Panc1 (cell line): ENCODE results near the gene MUS81.

Experiments
- POLR2AphosphoS5 ChIP-seq: IDR thresholded peaks from 2 replicates; pipeline ENCODE4 v1.6.1; 2012; ENCODE audit warnings: mild to moderate bottlenecking, low read depth, low read length, moderate library complexity
- SIN3A ChIP-seq: IDR thresholded peaks from 2 replicates; pipeline ENCODE4 v1.6.1; 2012; ENCODE audit warnings: low read depth, mild to moderate bottlenecking, low read length, moderate library complexity, borderline replicate concordance; ENCODE audit not compliant: insufficient read depth
- TF ChIP-seq, protein P1 (sequence below): fragments of 450-650 bp; IDR thresholded peaks from 2 replicates; pipeline ENCODE4 v1.5.1; 2017; ENCODE audit warnings: mild to moderate bottlenecking
- TF ChIP-seq, protein P2 (sequence below), 2 experiments: IDR thresholded peaks; 2 replicates each; pipeline ENCODE4 v1.6.1; 2011 to 2012; ENCODE audit warnings: low read depth in 2 of 2, control low read depth in 1 of 2, low read length in 1 of 2, mild to moderate bottlenecking in 1 of 2, moderate library complexity in 1 of 2; ENCODE audit not compliant: insufficient read depth in 1 of 2

DNA sequence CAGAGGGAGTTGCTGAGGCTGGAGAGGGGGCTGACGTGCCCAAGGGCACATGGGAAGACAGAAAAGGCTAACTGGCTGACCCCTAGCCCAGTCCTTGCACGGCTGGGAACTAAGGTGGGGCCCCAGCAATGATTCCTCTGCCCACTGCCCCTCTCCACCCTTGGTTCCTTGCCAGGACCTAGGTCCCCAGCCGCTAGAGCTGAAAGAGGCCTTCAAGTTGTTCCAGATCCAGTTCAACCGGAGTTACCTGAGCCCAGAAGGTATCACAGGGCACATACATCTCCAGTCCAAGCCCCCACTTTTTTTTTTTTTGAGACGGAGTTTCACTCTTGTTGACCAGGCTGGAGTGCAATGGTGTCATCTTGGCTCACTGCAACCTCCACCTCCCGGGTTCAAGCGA, 19.8 kb downstream of the MUS81 start:
- TF ChIP-seq, protein P1, sequence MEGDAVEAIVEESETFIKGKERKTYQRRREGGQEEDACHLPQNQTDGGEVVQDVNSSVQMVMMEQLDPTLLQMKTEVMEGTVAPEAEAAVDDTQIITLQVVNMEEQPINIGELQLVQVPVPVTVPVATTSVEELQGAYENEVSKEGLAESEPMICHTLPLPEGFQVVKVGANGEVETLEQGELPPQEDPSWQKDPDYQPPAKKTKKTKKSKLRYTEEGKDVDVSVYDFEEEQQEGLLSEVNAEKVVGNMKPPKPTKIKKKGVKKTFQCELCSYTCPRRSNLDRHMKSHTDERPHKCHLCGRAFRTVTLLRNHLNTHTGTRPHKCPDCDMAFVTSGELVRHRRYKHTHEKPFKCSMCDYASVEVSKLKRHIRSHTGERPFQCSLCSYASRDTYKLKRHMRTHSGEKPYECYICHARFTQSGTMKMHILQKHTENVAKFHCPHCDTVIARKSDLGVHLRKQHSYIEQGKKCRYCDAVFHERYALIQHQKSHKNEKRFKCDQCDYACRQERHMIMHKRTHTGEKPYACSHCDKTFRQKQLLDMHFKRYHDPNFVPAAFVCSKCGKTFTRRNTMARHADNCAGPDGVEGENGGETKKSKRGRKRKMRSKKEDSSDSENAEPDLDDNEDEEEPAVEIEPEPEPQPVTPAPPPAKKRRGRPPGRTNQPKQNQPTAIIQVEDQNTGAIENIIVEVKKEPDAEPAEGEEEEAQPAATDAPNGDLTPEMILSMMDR, result no peak
- no peak; the same call in 1 of the 2 replicates for TF ChIP-seq POLR2AphosphoS5
- TF ChIP-seq, protein P2, sequence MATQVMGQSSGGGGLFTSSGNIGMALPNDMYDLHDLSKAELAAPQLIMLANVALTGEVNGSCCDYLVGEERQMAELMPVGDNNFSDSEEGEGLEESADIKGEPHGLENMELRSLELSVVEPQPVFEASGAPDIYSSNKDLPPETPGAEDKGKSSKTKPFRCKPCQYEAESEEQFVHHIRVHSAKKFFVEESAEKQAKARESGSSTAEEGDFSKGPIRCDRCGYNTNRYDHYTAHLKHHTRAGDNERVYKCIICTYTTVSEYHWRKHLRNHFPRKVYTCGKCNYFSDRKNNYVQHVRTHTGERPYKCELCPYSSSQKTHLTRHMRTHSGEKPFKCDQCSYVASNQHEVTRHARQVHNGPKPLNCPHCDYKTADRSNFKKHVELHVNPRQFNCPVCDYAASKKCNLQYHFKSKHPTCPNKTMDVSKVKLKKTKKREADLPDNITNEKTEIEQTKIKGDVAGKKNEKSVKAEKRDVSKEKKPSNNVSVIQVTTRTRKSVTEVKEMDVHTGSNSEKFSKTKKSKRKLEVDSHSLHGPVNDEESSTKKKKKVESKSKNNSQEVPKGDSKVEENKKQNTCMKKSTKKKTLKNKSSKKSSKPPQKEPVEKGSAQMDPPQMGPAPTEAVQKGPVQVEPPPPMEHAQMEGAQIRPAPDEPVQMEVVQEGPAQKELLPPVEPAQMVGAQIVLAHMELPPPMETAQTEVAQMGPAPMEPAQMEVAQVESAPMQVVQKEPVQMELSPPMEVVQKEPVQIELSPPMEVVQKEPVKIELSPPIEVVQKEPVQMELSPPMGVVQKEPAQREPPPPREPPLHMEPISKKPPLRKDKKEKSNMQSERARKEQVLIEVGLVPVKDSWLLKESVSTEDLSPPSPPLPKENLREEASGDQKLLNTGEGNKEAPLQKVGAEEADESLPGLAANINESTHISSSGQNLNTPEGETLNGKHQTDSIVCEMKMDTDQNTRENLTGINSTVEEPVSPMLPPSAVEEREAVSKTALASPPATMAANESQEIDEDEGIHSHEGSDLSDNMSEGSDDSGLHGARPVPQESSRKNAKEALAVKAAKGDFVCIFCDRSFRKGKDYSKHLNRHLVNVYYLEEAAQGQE (IDR thresholded peaks at IDR 0.05; ENCODE audit: insufficient read depth in 1 of 2, low read depth in 2 of 2, low read length in 1 of 2), result no peak
- no peak for TF ChIP-seq SIN3A
